Activated CD4-positive, alpha-beta T cell treated with anti-CD3 and anti-CD28 coated beads, Interleukin-2, amount 50 U/mL, for 4 hours (primary cell): Measurements from ENCODE around the gene ANAPC2.

Source experiments
- DNase-seq, 2 experiments: peaks; one replicate each; pipeline ENCODE4 v3.0.0-alpha.2; 2020

The ANAPC2 gene

GRCh38 chr9:137226338-137227053 lies 38.1 kb upstream of the ANAPC2 start:
- DNase-seq, result no peak

GRCh38 chr9:137225699-137226331 lies 37.5 kb upstream of the ANAPC2 start:
- DNase-seq, result no peak

GRCh38 chr9:137224830-137225694 lies 36.7 kb upstream of the ANAPC2 start, which contains the start of gene CYSRT1:
Gene CYSRT1 (plus strand): TSS chr9:137225174. CDS start chr9:137225622, 448 bp downstream.
- no peak for DNase-seq

- peak; percentile 98 to 99 for DNase-seq
These were observed 35.0 kb upstream of the ANAPC2 start for GRCh38 chr9:137223078-137223970.

- DNase-seq, result no peak
These were observed 34.1 kb upstream of the ANAPC2 start, which contains the start of gene RNF208 for GRCh38 chr9:137222190-137223077. Gene RNF208 (minus strand): TSS chr9:137222240. CDS start chr9:137221212, 1,028 bp downstream.

GRCh38 chr9:137221506-137222111 lies 33.2 kb upstream of the ANAPC2 start:
- DNase-seq, result no peak

GRCh38 chr9:137221095-137221505 lies 32.7 kb upstream of the ANAPC2 start:
- no peak for DNase-seq

GRCh38 chr9:137220317-137221094 lies 32.1 kb upstream of the ANAPC2 start:
- no peak for DNase-seq

GRCh38 chr9:137219757-137220316 lies 31.5 kb upstream of the ANAPC2 start:
- no peak for DNase-seq

GRCh38 chr9:137218754-137219271 lies 30.5 kb upstream of the ANAPC2 start:
- DNase-seq, result no peak

- no peak for DNase-seq
These were observed 29.9 kb upstream of the ANAPC2 start for GRCh38 chr9:137218212-137218753.

- DNase-seq, result no peak
These were observed 29.2 kb upstream of the ANAPC2 start for GRCh38 chr9:137217276-137218211.

- DNase-seq, result no peak
These were observed 28.0 kb upstream of the ANAPC2 start for GRCh38 chr9:137216188-137216965.

GRCh38 chr9:137215196-137215986 lies 27.0 kb upstream of the ANAPC2 start:
- DNase-seq, result no peak

- DNase-seq, result no peak
These were observed 26.3 kb upstream of the ANAPC2 start for GRCh38 chr9:137214620-137215019.
